Measurements from ENCODE around the gene RPS6KA1. TPM values are rescaled to one million over a fixed set of nuclear protein-coding genes. Genes with fewer than 3 reads are reported as not detected.
A peak's percentile ranks its signal among the peaks of the same experiment; 100 is the strongest.

The RPS6KA1 gene
- total and polyA plus RNA-seq, 9 of the 15 experiments (the other 6 are each of a cell fraction or from before 2014, with no cell fraction given) = 2.4 to 61.0 (median 35.5) TPM

DNA sequence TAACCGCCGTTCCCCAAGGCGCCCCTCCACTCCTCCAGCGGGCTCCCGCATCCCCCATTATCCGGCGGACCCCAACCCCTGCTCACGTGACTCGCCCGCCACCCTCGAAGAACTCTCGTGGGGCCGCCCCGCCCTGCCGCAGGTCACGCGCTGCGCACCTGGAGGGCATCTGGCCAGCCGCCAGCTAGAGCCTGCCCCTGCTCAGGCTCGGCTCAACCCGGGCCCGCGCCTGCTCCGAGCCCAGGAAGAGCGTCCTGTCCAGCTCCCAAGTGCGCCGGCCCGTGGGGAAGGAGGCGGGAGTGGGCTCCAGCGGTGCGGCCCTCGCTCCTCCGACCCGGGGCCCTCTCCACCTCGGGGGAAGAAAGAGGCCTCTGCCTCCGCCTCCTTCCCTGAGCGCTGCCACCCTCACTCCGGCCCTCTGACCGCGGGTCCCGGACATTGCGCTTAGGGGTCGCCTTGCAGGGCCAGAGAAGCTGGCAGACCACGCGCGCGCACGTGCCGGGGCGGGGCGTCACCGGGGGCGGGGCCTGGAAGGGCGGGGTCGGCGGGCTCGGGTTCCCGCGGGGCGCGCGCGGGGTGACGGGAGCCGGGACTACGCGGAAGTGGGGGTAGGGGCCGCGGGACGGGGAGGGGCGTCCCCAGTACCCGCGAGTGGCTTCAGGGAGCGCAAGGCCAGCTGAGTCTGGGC is 28.9 kb upstream of the RPS6KA1 start (continued):
- TF ChIP-seq, protein P1, sequence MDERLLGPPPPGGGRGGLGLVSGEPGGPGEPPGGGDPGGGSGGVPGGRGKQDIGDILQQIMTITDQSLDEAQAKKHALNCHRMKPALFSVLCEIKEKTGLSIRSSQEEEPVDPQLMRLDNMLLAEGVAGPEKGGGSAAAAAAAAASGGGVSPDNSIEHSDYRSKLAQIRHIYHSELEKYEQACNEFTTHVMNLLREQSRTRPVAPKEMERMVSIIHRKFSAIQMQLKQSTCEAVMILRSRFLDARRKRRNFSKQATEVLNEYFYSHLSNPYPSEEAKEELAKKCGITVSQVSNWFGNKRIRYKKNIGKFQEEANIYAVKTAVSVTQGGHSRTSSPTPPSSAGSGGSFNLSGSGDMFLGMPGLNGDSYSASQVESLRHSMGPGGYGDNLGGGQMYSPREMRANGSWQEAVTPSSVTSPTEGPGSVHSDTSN (CRISPR knock-in tag; IDR thresholded peaks at IDR 0.05; ENCODE audit: low read depth) = no peak
- TF ChIP-seq, protein P1 (tag; conservative IDR thresholded peaks at IDR 0.05; ENCODE audit: low read depth) = no peak
- peak; percentile 86 to 88 for TF ChIP-seq NRF1 (conservative IDR thresholded peaks at IDR 0.05 in 1 of 2, IDR thresholded peaks at IDR 0.05 in 1 of 2)
- TF ChIP-seq, protein P2, sequence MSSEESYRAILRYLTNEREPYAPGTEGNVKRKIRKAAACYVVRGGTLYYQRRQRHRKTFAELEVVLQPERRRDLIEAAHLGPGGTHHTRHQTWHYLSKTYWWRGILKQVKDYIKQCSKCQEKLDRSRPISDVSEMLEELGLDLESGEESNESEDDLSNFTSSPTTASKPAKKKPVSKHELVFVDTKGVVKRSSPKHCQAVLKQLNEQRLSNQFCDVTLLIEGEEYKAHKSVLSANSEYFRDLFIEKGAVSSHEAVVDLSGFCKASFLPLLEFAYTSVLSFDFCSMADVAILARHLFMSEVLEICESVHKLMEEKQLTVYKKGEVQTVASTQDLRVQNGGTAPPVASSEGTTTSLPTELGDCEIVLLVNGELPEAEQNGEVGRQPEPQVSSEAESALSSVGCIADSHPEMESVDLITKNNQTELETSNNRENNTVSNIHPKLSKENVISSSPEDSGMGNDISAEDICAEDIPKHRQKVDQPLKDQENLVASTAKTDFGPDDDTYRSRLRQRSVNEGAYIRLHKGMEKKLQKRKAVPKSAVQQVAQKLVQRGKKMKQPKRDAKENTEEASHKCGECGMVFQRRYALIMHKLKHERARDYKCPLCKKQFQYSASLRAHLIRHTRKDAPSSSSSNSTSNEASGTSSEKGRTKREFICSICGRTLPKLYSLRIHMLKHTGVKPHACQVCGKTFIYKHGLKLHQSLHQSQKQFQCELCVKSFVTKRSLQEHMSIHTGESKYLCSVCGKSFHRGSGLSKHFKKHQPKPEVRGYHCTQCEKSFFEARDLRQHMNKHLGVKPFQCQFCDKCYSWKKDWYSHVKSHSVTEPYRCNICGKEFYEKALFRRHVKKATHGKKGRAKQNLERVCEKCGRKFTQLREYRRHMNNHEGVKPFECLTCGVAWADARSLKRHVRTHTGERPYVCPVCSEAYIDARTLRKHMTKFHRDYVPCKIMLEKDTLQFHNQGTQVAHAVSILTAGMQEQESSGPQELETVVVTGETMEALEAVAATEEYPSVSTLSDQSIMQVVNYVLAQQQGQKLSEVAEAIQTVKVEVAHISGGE (CRISPR knock-in tag; IDR thresholded peaks at IDR 0.05) = peak in 1 of 3 experiments; percentile 55; a peak in 1 of 6 replicates
- no peak for TF ChIP-seq ZBED1 (IDR thresholded peaks at IDR 0.05)
- TF ChIP-seq NFE2 (IDR thresholded peaks at IDR 0.05; ENCODE audit: low read depth) = no peak
- TF ChIP-seq ZNF431 (CRISPR knock-in tag; IDR thresholded peaks at IDR 0.05) = peak; percentile 90
- TF ChIP-seq, protein P3, sequence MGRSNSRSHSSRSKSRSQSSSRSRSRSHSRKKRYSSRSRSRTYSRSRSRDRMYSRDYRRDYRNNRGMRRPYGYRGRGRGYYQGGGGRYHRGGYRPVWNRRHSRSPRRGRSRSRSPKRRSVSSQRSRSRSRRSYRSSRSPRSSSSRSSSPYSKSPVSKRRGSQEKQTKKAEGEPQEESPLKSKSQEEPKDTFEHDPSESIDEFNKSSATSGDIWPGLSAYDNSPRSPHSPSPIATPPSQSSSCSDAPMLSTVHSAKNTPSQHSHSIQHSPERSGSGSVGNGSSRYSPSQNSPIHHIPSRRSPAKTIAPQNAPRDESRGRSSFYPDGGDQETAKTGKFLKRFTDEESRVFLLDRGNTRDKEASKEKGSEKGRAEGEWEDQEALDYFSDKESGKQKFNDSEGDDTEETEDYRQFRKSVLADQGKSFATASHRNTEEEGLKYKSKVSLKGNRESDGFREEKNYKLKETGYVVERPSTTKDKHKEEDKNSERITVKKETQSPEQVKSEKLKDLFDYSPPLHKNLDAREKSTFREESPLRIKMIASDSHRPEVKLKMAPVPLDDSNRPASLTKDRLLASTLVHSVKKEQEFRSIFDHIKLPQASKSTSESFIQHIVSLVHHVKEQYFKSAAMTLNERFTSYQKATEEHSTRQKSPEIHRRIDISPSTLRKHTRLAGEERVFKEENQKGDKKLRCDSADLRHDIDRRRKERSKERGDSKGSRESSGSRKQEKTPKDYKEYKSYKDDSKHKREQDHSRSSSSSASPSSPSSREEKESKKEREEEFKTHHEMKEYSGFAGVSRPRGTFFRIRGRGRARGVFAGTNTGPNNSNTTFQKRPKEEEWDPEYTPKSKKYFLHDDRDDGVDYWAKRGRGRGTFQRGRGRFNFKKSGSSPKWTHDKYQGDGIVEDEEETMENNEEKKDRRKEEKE (IDR thresholded peaks at IDR 0.05; ENCODE audit: borderline replicate concordance in 1 of 2, control insufficient read depth in 1 of 2, low read depth in 2 of 2, low read length in 1 of 2) = 0 out of 4 replicates have a peak, but pooled peaks of 1 of the 2 experiments have one; percentile 49
- TF ChIP-seq, protein P4, sequence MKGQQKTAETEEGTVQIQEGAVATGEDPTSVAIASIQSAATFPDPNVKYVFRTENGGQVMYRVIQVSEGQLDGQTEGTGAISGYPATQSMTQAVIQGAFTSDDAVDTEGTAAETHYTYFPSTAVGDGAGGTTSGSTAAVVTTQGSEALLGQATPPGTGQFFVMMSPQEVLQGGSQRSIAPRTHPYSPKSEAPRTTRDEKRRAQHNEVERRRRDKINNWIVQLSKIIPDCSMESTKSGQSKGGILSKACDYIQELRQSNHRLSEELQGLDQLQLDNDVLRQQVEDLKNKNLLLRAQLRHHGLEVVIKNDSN (CRISPR knock-in tag; IDR thresholded peaks at IDR 0.05) = peak; percentile 93
- TF ChIP-seq NFIX (CRISPR knock-in tag; IDR thresholded peaks at IDR 0.05; ENCODE audit: low read depth) = peak; percentile 40; the same call in 1 of the 2 replicates
- TF ChIP-seq MEF2A (IDR thresholded peaks at IDR 0.05; ENCODE audit: control insufficient read depth, low read depth, low read length) = no peak
- no peak for TF ChIP-seq ADNP (tag; IDR thresholded peaks at IDR 0.05)
- peak; percentile 93 for TF ChIP-seq FOXP1 (CRISPR knock-in tag; IDR thresholded peaks at IDR 0.05)
- TF ChIP-seq BMI1 (IDR thresholded peaks at IDR 0.05; ENCODE audit: low read length) = no peak
- peak in 1 of 2 experiments; percentile 90; a peak in 2 of 4 replicates for TF ChIP-seq HDAC1 (IDR thresholded peaks at IDR 0.05)
- peak; percentile 28 for TF ChIP-seq PRPF4 (IDR thresholded peaks at IDR 0.05; ENCODE audit: insufficient read depth, low read depth, low read length, poor library complexity, severe bottlenecking)
- peak; percentile 96 for TF ChIP-seq ZEB2 (IDR thresholded peaks at IDR 0.05)
